Sigmoid colon (tissue), 3 donors: Measurements from ENCODE around the gene AMY1B.
"Not testable (repeated sequence)": the region's sequence is repeated elsewhere in the genome, so short reads cannot be mapped to it uniquely, and the experiment has no call there.

Experiments used
- CTCF ChIP-seq, 4 experiments: fragments of 450-650 bp in 3 of 4; fragments of 200-600 bp in 1 of 4; IDR thresholded peaks; one replicate each; pipeline ENCODE4 v1.5.1; 2016 to 2019; ENCODE audit warnings: antibody characterized with exemption in 4 of 4, mild to moderate bottlenecking in 3 of 4, moderate library complexity in 2 of 4
- POLR2A ChIP-seq, 2 donors: fragments of 450-650 bp; IDR thresholded peaks; one replicate each; pipeline ENCODE4 v1.6.1; 2016; ENCODE audit warnings: antibody characterized with exemption in 2 of 2, mild to moderate bottlenecking in 2 of 2, moderate library complexity in 2 of 2

GRCh38 chr1:103717404-103717803, 21.4 kb upstream of the AMY1B start:
- not testable (repeated sequence) for TF ChIP-seq POLR2A, CTCF (IDR thresholded peaks at IDR 0.05)
